ENCODE measurements around the gene RAPGEF3. TPM values are rescaled to one million over a fixed set of nuclear protein-coding genes. Genes with fewer than 3 reads are reported as not detected.

Gene RAPGEF3
- total and polyA plus RNA-seq, 2 of the 8 experiments (the other 6 are each of a cell fraction or from before 2014, with no cell fraction given), result 5.0 to 9.4 TPM

DNA sequence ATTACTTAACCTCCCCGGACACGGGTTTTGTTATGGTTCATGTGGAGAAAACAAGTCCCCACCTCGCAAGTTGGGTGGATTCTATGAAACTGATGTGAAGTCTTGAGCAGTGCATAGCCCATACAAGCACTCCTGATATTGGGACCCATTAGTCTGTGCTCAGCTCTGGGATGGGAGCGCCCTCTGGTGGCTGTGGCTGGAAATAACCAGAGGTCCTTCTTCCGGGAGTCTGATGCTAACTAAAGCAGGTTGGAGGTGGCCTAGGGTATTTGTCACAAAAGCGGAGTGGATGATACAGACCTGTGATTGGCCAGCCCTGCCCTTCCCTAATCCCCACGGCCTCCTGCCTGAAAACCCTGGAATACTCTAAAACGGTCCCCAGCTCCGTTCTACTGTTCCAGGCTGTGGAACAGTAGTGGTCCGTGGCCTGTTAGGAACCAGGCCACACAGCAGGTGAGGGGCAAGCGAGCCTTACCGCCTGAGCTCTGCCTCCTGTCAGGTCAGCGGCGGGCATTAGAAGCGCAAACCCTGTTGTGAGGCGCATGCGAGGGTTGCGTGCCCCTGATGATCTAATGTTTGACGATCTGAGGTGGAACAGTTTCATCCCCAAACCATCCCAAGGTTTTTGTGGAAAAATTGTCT is 20.7 kb upstream of the RAPGEF3 start (continued):
- TF ChIP-seq POU5F1 (IDR thresholded peaks at IDR 0.05; ENCODE audit: low read depth, low read length), result no peak
- no peak for TF ChIP-seq NRF1 (IDR thresholded peaks at IDR 0.05; ENCODE audit: low read depth, low read length)
- TF ChIP-seq KDM1A (IDR thresholded peaks at IDR 0.05; ENCODE audit: borderline replicate concordance, low read length), result 0 out of 2 replicates have a peak, but pooled peaks have one; percentile 22
- TF ChIP-seq NANOG (IDR thresholded peaks at IDR 0.05; ENCODE audit: insufficient read depth, low read depth, low read length, poor library complexity, severe bottlenecking), result peak; percentile 32
- TF ChIP-seq POLR2AphosphoS5 (IDR thresholded peaks at IDR 0.05; ENCODE audit: low read depth, low read length), result peak; percentile 13; the same call in 1 of the 2 replicates
- TF ChIP-seq YY1 (IDR thresholded peaks at IDR 0.05; ENCODE audit: low read depth, low read length), result peak; percentile 47; the same call in 1 of the 2 replicates
- no peak for TF ChIP-seq RBBP5 (IDR thresholded peaks at IDR 0.05; ENCODE audit: borderline replicate concordance, low read depth, low read length)

Data from H1 (cell line).